NCI-H82 treated with DMSO at 0.1 percent for 48 hours (cell line): ENCODE data around the gene C19orf73.
A peak's percentile ranks its signal among the peaks of the same experiment; 100 is the strongest.

ENCODE experiments used
- DNase-seq: peaks from one replicate; lab custom pipeline; 2025; ENCODE audit not compliant: unreplicated experiment; lab: John Stamatoyannopoulos, UW

The C19orf73 gene

GRCh38 chr19:49103331-49104085 is 15.4 kb downstream of the C19orf73 start:
- DNase-seq, result no peak

- DNase-seq, result no peak
Observed at GRCh38 chr19:49102303-49102702, 16.6 kb downstream of the C19orf73 start.

- no peak for DNase-seq
Observed at GRCh38 chr19:49101160-49101559, 17.8 kb downstream of the C19orf73 start.

GRCh38 chr19:49098795-49099194 is 20.1 kb downstream of the C19orf73 start:
- no peak for DNase-seq

GRCh38 chr19:49097453-49098288 is 21.3 kb downstream of the C19orf73 start:
- DNase-seq, result peak; percentile 79

- no peak for DNase-seq
Observed at GRCh38 chr19:49094505-49095482, 24.1 kb downstream of the C19orf73 start.

- no peak for DNase-seq
Observed at GRCh38 chr19:49092686-49093085, 26.3 kb downstream of the C19orf73 start.

GRCh38 chr19:49091391-49092038 is 27.4 kb downstream of the C19orf73 start:
- no peak for DNase-seq

- no peak for DNase-seq
Observed at GRCh38 chr19:49086296-49086695, 32.6 kb downstream of the C19orf73 start.

GRCh38 chr19:49085868-49086232 is 33.1 kb downstream of the C19orf73 start:
- no peak for DNase-seq

GRCh38 chr19:49085020-49085867 is 33.7 kb downstream of the C19orf73 start, which contains the start of gene SNRNP70:
Gene SNRNP70 (plus strand): TSS chr19:49085451. CDS start chr19:49086415, 964 bp downstream.
- DNase-seq, result peak; percentile 97

GRCh38 chr19:49084206-49085019 is 34.5 kb downstream of the C19orf73 start:
- DNase-seq, result no peak

- no peak for DNase-seq
Observed at GRCh38 chr19:49081273-49081672, 37.7 kb downstream of the C19orf73 start.

- DNase-seq, result no peak
Observed at GRCh38 chr19:49080392-49080791, 38.6 kb downstream of the C19orf73 start.

- DNase-seq, result peak; percentile 7
Observed at GRCh38 chr19:49074869-49075268, 44.1 kb downstream of the C19orf73 start.

GRCh38 chr19:49073514-49074378 is 45.2 kb downstream of the C19orf73 start:
- DNase-seq, result peak; percentile 46

- peak; percentile 42 for DNase-seq
Observed at GRCh38 chr19:49071860-49072547, 46.9 kb downstream of the C19orf73 start.
